Pulmonary artery endothelial cell (primary cell): ENCODE data around the gene HES4. TPM values are rescaled to one million over a fixed set of nuclear protein-coding genes. Genes with fewer than 3 reads are reported as not detected.
"Not testable (repeated sequence)": the region's sequence is repeated elsewhere in the genome, so short reads cannot be mapped to it uniquely, and the experiment has no call there.

Experiments
- DNase-seq: peaks from one replicate; pipeline ENCODE4 v3.0.0-alpha.2; 2011; ENCODE audit warnings: low read depth, low spot score
- total RNA-seq: library from RNA; depleted of rRNA; stranded (reverse); fragments of >200 nt; gene quantifications from 2 replicates; pipeline ENCODE4 v1.2.3, GENCODE V29; 2014

HES4 gene
- total RNA-seq, 1 donor from 2014 or later = 17.8 TPM

DNA sequence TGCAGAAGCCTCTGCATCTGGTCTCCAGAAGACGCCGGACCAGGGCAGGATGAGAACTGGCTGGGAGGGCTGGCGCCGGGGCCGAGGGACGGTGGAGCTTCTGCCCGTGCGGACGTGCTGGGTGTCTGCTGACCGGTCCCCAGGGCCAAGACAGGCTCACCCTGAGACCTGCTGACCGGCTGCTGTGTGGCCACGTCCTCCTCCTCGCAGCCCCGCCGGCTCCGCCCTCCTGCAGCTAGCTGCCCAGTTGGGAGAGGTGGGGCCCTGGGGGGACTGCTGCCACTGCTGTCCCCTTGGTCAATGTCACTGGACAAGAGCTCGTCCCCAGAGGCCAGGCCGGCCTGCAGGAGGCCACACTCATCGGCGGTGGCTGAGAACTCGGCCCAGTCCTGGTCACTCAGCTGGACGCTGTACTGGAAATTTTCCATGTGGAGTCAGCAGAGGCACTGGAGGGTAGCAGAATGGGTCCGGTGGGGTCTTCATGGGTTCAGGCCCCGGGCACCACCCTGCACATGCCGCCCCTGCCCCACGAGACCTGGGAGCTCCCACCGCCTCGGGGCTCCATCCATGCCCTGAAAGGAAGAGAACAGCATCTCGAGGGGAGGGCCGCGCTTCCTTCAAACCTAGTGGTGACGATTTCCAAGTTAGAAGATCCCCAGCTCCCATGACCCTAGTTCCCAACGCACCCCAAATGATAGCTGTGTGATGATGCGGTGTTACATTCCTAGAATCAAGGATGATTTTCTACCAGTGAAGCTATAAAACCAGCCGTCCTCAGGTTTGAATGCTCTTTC is 19.1 kb downstream of the HES4 start:
- DNase-seq = no peak

DNA sequence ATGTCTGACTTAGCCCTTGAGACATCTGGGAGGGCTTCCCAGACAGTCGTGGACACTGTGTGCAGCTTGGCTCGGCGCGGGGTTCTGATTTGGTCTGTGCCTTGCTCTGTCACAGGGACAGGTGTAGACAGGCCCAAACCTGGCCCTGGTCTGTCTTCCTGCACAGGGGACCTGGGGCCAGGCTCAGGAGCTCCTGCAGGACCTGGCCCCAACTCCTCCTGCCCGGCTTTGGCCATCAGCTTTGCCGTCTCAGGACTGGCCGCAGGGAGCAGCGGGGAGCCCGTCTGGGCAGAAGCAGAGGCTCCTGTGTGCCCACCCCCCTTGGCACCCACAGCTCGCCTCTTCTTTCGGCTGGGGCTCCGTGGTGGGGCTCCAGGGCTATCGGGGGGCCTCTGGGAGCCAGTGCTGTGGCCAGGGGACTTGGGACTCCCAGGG is 19.7 kb downstream of the HES4 start:
- DNase-seq = no peak

GRCh38 chr1:979744-980072 is 20.2 kb downstream of the HES4 start:
- no peak for DNase-seq

DNA sequence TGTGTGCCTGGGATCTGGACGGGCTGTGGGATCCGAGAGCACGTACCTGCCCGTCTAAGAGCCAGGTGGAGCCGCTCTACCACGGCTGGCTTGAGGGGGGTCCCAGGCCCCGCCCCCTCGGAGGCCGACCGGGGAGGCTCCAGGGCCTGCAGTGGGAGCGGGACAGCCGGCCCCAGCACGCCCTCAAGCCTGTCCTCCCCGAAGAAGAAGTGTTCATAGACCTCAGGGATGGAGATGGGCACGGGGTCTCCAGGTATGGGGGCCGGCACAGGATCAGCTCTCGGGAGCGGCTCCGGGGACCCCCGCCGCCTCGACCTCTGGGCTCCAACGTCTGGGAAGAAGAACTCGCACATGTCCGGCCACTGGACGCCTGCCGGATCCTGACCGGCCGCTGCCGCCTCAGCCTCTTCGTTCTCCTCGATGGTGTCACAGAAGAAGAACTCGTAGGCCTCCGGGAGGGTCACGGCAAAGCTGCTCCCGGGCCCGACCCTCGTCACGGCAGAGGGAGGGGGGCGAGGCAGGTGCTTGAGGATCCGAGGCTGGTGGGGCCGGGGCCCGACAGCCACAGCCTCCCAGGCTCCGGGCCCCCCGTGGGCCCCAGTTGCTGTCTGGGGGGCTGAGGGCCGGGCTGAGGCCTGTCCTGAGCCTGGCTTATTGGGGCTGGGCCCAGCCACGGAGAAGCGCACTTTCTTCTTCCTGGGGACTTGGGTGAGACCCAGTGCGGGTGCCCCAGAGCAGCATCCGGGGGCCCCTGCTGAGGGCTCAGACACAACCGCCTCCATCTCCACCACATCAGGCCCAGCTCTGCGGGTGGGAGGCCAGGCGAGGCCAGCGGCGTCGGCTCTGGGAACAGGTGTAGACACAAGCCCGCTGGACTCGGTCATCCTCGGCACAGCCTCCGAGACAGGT is 20.8 kb downstream of the HES4 start:
- no peak for DNase-seq

- DNase-seq = no peak
These were observed 21.6 kb downstream of the HES4 start for GRCh38 chr1:978069-978834.

DNA sequence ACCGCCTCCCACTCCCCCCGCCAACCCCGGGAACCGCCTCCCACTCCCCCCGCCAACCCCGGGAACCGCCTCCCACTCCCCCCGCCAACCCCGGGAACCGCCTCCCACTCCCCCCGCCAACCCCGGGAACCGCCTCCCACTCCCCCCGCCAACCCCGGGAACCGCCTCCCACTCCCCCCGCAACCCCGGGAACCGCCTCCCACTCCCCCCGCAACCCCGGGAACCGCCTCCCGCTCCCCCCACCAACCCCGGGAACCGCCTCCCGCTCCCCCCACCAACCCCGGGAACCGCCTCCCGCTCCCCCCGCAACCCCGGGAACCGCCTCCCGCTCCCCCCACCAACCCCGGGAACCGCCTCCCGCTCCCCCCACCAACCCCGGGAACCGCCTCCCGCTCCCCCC is 23.1 kb downstream of the HES4 start:
- DNase-seq = not testable (repeated sequence)

GRCh38 chr1:975896-976683 is 23.8 kb downstream of the HES4 start:
- no peak for DNase-seq

GRCh38 chr1:975365-975764 is 24.5 kb downstream of the HES4 start:
- no peak for DNase-seq

GRCh38 chr1:974687-975328 is 25.1 kb downstream of the HES4 start:
- no peak for DNase-seq

DNA sequence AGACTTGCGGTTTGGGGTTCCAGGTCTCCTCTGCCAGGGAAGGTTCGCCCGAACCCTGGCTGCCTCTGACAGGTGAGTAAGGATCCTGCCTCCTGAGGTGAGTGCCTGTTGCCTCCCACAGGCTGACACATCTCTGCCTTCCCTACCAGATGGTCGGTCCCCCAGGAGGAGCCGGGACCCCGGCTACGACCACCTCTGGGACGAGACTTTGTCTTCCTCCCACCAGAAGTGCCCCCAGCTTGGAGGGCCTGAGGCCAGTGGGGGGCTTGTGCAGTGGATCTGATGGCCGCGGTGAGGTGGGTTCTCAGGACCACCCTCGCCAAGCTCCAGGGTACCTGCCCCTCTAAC is 25.6 kb downstream of the HES4 start:
- DNase-seq = no peak

DNA sequence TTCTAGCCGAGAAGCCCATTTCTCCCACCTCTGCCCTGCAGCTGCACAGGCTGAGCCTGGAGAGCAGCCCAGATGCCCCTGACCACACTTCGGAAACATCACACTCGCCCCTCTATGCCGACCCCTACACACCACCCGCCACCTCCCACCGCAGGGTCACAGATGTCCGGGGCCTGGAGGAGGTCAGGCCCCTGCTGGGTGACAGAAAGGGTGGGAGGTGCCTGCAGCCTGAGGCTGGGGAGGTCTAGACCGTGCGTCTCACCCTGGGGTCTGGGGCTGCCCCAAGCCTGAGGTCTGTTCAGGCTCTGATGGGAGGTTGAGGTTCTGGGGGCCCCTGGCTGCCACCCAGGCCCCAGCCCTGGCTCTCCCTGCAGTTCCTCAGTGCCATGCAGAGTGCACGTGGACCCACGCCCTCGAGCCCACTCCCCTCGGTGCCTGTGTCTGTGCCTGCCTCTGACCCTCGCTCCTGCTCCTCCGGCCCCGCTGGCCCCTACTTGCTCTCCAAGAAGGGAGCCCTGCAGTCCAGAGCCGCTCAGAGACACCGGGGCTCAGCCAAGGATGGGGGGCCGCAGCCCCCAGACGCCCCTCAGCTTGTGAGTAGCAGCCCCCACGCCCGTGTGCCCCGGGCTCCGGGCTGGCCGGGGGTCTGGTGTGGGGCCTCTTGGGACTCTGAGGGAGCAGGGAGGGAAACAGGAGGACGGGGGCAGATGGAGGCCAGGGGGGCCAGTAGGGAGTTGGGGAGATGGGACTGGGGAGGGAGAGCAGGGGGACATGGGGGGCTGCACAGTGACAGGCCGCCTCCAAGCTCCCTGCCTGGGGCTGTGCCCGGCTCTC is 26.2 kb downstream of the HES4 start:
- DNase-seq = no peak

DNA sequence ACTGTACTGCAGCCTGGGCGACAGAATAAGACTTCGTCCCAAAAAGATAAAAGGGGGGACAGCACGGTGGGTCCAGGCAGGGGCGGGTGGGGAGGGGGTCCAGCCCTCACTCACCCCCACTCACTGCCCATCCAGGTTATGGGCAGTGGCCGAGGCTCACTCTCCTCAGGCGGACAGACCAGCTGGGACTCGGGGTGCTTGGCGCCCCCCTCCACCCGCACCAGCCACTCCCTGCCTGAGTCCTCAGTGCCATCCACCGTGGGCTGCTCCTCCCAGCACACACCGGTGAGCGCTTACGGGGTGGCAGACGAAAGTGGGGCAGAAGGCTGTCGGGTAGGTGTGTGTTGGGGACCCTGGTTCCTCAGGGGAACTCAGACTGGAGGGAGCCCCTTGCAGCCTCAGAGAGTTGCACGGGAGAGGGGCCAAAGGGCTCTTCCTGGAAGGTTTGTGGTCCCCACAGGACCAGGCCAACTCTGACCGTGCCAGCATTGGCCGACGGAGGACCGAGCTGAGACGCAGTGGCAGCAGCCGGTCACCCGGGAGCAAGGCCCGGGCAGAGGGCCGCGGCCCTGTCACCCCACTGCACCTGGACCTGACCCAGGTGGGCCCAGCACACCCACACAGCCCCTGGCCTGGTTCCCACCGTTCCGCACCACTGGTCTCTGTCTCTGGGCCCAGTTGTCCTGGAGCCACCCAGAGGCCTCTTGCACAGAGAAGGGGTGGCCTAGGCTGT is 27.0 kb downstream of the HES4 start:
- no peak for DNase-seq

GRCh38 chr1:971751-972506 is 28.0 kb downstream of the HES4 start:
- no peak for DNase-seq

- DNase-seq = no peak
These were observed 28.7 kb downstream of the HES4 start for GRCh38 chr1:970973-971730.

- DNase-seq = no peak
These were observed 29.5 kb downstream of the HES4 start for GRCh38 chr1:970242-970972.

DNA sequence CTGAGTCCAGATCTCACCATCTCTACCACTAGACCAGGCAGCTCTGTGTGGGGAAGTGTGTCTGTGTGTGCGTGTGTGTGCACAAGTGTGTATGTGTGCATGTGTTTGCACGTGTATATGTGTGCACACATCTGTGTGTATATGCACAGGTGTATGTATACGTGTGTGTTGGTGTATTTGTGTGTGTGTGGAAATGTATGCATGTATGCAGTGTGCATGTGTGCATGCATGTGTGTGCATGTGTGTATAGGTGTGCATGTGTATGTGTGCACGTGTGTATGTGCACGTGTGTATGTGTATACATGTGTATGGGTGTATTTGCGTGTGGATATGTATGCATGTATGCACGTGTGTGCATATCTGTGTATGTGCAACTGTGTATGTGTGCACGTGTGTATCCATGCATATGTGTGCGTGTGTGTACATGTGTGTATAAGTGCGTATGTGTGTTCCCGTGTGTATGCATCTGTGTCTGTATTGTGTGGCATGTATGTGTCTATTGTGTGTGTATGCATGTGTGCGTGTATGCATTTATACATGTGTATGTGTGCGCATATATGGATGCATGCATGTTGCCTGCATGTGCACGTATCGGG is 30.5 kb downstream of the HES4 start:
- no peak for DNase-seq
